AML-193 (cell line): ENCODE data around the gene B4GALNT2.

Source experiments
- DNase-seq, 2 experiments: peaks; one replicate each; lab custom pipeline; 2025; lab: John Stamatoyannopoulos, UW

Gene B4GALNT2

GRCh38 chr17:49210158-49211029 lies 77.8 kb downstream of the B4GALNT2 start, which contains the start of the genes ABI3 and GNGT2:
ABI3 (plus strand) TSS chr17:49210707; CDS start chr17:49210725, 18 bp downstream.
GNGT2 (minus strand) TSS chr17:49210574; CDS start chr17:49207422, 3,152 bp downstream.
- DNase-seq, result peak; percentile 48 to 62

DNA sequence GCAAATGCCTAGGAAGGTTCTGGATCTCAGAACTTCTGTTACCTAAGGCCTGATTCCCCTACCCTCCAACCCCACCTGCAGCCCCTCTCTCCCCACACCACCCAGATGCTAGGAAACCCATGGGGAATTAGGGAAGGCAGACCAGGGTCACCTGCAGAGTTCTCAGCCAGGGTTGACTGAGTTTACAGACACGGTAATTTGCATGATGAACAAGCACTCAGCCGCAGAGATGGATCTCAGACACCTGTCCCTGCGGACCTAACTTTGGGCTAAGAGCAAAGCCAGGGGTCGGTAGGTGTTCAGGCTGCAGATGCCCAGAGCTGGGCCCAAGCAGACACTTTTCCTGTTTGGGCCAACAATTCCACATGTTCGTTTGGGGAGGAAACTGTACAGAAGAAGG lies 80.8 kb downstream of the B4GALNT2 start:
- DNase-seq, result no peak

- DNase-seq, result no peak
Observed at GRCh38 chr17:49213847-49214246, 81.3 kb downstream of the B4GALNT2 start.

GRCh38 chr17:49214676-49215360 lies 82.2 kb downstream of the B4GALNT2 start:
- no peak for DNase-seq

GRCh38 chr17:49216482-49216881 lies 83.9 kb downstream of the B4GALNT2 start:
- DNase-seq, result no peak

DNA sequence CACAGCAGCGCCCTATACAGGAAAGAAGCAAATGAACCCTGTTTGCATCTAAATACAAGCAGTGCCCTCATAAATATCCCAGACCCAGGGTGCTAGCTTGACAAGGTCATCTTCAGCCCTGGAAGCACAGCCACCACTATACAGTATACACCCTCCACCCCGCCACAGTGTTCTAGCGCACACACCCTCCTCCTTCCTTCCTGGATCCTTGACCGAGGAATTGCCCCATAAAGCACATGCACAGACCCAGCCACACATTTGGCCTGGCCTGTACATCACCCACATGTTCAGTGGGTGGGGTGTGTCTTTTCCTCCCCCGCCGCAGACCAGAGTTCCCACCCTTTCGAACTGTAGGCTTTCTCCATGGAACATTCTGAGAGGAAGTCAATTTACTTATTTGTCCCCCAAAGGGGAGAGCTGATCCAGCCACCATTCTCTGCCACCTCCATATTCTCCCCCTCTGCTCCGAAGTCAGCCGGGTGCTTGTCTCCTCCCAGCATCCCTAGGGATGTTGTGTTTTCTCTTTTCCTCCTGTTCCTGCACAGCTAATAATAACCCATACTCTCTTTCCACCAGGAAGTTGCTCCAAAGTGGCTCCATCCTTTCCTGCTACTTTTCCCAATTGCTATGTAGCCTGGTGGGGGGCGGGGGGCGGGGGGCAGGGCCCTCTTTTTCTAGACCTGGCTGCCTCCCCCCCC lies 84.5 kb downstream of the B4GALNT2 start:
- no peak for DNase-seq

- peak; percentile 85 to 93 for DNase-seq
Observed at GRCh38 chr17:49217651-49218413, 85.3 kb downstream of the B4GALNT2 start.

GRCh38 chr17:49218941-49219913 lies 86.7 kb downstream of the B4GALNT2 start:
- DNase-seq, result peak; percentile 35 to 42

DNA sequence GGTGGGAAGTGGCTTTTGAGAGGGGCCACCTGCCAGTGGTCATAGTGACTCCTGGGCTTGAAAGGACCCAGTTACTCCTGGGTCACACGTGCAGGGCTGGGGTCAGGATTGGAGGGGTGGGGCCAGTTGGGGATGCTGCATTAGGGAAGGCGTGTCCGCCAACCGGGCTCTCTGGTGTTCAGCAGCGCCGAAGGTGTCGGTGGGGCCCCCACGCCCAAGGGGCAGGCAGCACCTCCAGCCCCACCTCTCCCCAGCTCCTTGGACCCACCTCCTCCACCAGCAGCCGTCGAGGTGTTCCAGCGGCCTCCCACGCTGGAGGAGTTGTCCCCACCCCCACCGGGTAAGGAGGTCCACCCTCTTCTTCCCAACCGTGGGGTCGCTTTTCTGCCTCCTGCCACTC lies 87.4 kb downstream of the B4GALNT2 start:
- no peak for DNase-seq

- DNase-seq, result no peak
Observed at GRCh38 chr17:49223168-49223516, 90.6 kb downstream of the B4GALNT2 start.

DNA sequence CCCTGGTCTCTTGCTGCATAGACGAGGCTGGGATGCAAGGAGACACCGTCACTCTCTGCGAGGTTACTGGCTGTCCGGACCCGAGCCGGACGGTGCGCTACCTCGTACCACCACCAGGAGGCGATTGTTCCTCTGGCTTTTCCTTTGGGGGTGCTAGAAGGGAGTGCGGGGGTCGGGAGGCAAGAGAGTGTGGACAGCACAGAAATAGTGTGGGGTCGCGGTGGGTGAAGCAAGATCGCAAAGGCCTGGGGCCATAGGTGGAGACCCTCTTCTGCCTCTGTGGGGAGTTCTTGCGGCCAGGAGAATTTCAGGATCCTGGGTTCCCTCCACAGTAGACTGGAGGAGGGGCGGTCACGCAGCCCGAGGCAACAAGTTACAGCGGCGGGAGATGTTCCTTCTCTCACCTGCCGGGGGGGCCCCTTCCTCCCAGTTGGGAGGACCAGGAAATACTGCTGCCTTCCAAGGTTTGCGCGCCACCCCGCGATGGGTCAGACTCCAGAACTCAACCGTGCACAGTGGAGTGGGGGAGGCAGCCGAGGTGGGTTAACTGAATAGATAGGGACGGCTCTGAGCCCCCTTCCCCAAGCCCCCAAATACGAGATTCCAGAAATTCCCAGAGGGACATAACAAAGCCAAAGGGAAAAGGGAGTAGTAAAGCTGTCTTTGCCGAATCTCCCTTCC lies 91.1 kb downstream of the B4GALNT2 start:
- peak in 1 of 2 experiments; percentile 24 for DNase-seq

DNA sequence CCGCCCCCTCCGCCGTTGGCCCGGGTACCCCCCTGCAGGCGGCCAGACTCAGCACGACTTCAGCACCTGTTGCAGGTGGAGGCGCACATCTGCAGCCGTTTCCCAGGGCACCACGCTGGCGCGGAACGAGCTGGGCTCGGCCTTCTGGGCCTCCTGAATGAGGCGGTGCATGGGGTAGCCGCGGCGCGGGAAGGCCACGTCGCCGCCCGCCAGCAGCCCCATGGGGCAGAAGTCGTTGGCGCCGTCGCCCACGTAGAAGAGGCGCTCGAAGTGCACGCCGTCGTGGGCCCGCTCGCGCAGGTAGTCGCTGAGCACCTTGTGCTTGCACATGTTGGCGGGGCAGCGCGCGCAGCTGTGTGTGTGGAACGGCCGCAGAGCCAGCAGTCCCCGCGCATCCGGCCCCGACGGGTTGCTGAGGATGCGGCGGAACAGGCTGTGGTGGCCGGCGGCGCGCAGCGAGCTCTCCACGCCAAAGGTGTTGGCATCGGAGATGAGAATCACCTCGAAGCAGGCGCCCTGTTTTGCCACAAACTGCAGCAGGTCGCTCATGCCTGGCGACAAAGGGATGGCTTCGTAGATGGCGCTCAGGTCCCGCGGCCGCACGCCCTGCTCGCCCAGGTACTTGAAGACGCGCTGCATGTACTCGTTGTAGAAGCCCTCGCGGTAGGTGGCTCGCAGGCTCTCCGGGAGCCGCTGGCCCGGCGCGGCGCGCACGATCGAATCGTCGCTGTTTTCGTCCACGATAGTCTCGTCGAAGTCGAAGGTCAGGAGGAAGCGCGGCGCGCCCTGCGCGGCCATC lies 91.8 kb downstream of the B4GALNT2 start:
- DNase-seq, result no peak

- DNase-seq, result no peak
Observed at GRCh38 chr17:49224997-49225337, 92.4 kb downstream of the B4GALNT2 start.

- DNase-seq, result no peak
Observed at GRCh38 chr17:49225554-49226236, 93.1 kb downstream of the B4GALNT2 start.
